Adipose tissue (tissue), 3 donors: ENCODE data around the gene SPG7. TPM values are rescaled to one million over a fixed set of nuclear protein-coding genes. Genes with fewer than 3 reads are reported as not detected.

Source experiments
- H3K27ac ChIP-seq: one replicate; pipeline ENCODE4 v1.5.1; 2013; ENCODE audit warnings: low read depth, low read length
- WGBS, 3 donors: extraction: QIAGEN DNeasy Blood & Tissue Kit; methylation state at CpG; one replicate each; pipeline ENCODE4 v1.1.7; 2013; 5-methylcytosine and 5-hydroxymethylcytosine counted together
- polyA plus RNA-seq, 3 donors: library from polyadenylated mRNA; stranded (reverse); fragments of 200-250 nt; gene quantifications; one replicate each; pipeline ENCODE4 v1.2.3, GENCODE V29; 2013
- donor health status: healthy with polysubstance abuse.
- donor health status: Bipolar disorder and iron deficiency.
- donor health status: healthy.

The SPG7 gene
- polyA plus RNA-seq, 3 donors: 38.4 to 62.0 (median 61.1) TPM

- 15 to 31% (median 18%) methylated on average over 20 of the region's 20 CpGs for WGBS, 3 donors
- peak overlapping the region; percentile 60 for H3K27ac ChIP-seq
Observed at GRCh38 chr16:89505204-89506112, 2.7 kb upstream of the SPG7 start.

GRCh38 chr16:89506113-89506504 is 2.1 kb upstream of the SPG7 start:
- WGBS, 3 donors: 47 to 73% (median 51%) methylated on average over 4 of the region's 4 CpGs
- peak overlapping the region; percentile 60 for H3K27ac ChIP-seq

GRCh38 chr16:89506791-89507191 is 1.4 kb upstream of the SPG7 start:
- H3K27ac ChIP-seq: no peak overlapping the region
- 28 to 55% (median 39%) methylated on average over 15 of the region's 15 CpGs for WGBS, 3 donors

GRCh38 chr16:89507214-89507833 is 879 bp upstream of the SPG7 start:
- H3K27ac ChIP-seq: peak overlapping the region; percentile 7
- 6 to 12% (median 7%) methylated on average over 42 of the region's 42 CpGs for WGBS, 3 donors

- H3K27ac ChIP-seq: no peak overlapping the region
- WGBS, 3 donors: 89 to 93% (median 93%) methylated on average over 9 of the region's 9 CpGs
Observed at GRCh38 chr16:89510526-89510925, 2.3 kb downstream of the SPG7 start.

GRCh38 chr16:89511374-89511773 is 3.2 kb downstream of the SPG7 start:
- no peak overlapping the region for H3K27ac ChIP-seq
- 62 to 82% (median 65%) methylated on average over 8 of the region's 8 CpGs for WGBS, 3 donors

- WGBS, 3 donors: 93 to 94% (median 94%) methylated on average over 9 of the region's 9 CpGs
Observed at GRCh38 chr16:89512453-89512852, 4.2 kb downstream of the SPG7 start.

GRCh38 chr16:89517128-89517527 is 8.9 kb downstream of the SPG7 start:
- no peak overlapping the region for H3K27ac ChIP-seq
- WGBS, 3 donors: 69 to 86% (median 80%) methylated on average over 9 of the region's 9 CpGs

More at GRCh38 chr16:89512453-89512852, 4.2 kb downstream of the SPG7 start:
- H3K27ac ChIP-seq: no peak overlapping the region

GRCh38 chr16:89519881-89520280 is 11.7 kb downstream of the SPG7 start:
- WGBS, 3 donors: 77 to 86% (median 77%) methylated on average over 15 of the region's 15 CpGs

GRCh38 chr16:89522287-89522686 is 14.1 kb downstream of the SPG7 start:
- H3K27ac ChIP-seq: no peak overlapping the region
- WGBS, 3 donors: 85 to 95% (median 95%) methylated on average over 31 of the region's 31 CpGs

More at GRCh38 chr16:89519881-89520280, 11.7 kb downstream of the SPG7 start:
- H3K27ac ChIP-seq: no peak overlapping the region

GRCh38 chr16:89523680-89524344 is 15.6 kb downstream of the SPG7 start:
- H3K27ac ChIP-seq: no peak overlapping the region
- 72 to 84% (median 81%) methylated on average over 29 to 32 of the region's 32 CpGs for WGBS, 3 donors

- 68 to 84% (median 69%) methylated on average over 20 of the region's 20 CpGs for WGBS, 3 donors
- H3K27ac ChIP-seq: no peak overlapping the region
Observed at GRCh38 chr16:89525146-89525913, 17.1 kb downstream of the SPG7 start.

- WGBS, 3 donors: 83 to 93% (median 89%) methylated on average over 16 of the region's 16 CpGs
Observed at GRCh38 chr16:89529097-89529496, 20.9 kb downstream of the SPG7 start.

GRCh38 chr16:89530401-89531381 is 22.5 kb downstream of the SPG7 start:
- 91 to 93% (median 92%) methylated on average over 37 of the region's 37 CpGs for WGBS, 3 donors

More at GRCh38 chr16:89529097-89529496, 20.9 kb downstream of the SPG7 start:
- H3K27ac ChIP-seq: no peak overlapping the region

GRCh38 chr16:89531821-89532526 is 23.8 kb downstream of the SPG7 start:
- H3K27ac ChIP-seq: no peak overlapping the region
- 74 to 87% (median 80%) methylated on average over 31 of the region's 31 CpGs for WGBS, 3 donors

More at GRCh38 chr16:89530401-89531381, 22.5 kb downstream of the SPG7 start:
- no peak overlapping the region for H3K27ac ChIP-seq

GRCh38 chr16:89534252-89534756 is 26.1 kb downstream of the SPG7 start:
- H3K27ac ChIP-seq: no peak overlapping the region
- WGBS, 3 donors: 29 to 59% (median 37%) methylated on average over 11 of the region's 11 CpGs
